ENCODE data around the gene DPP4.

The DPP4 gene

GRCh38 chr2:162084536-162084935, 10.5 kb upstream of the DPP4 start:
- DNase-seq: no peak
- no peak overlapping the region for H2BK5ac ChIP-seq (ENCODE audit: low read depth, low read length, poor library complexity)
- H3K79me2 ChIP-seq (ENCODE audit: control insufficient read depth, insufficient read depth, low read length, poor library complexity): no peaks in the 10 kb centered on the region
- H2BK120ac ChIP-seq (ENCODE audit: insufficient read depth, low read length, poor library complexity): no peak overlapping the region
- H3K4me1 ChIP-seq (ENCODE audit: control insufficient read depth in 1 of 2, insufficient read depth in 2 of 2, low read length in 2 of 2): peaks cover 0 to 4% of the 10 kb centered on the region in 2 experiments
- H2BK12ac ChIP-seq (ENCODE audit: low read length): no peak overlapping the region
- no peak overlapping the region for H3K4me3 ChIP-seq (ENCODE audit: low read depth, low read length)
- no CpG with 5 or more reads among the region's 2 CpGs for WGBS (ENCODE audit: extremely low coverage, insufficient coverage, insufficient read length)
- no peak overlapping the region for H3K9ac ChIP-seq (ENCODE audit: low read length)
- no peak overlapping the region for H3K14ac ChIP-seq (ENCODE audit: low read length)
- no peak overlapping the region for H4K91ac ChIP-seq (ENCODE audit: low read depth, low read length)
- H3K4me2 ChIP-seq (ENCODE audit: low read length): no peak overlapping the region
- no peak overlapping the region for H4K8ac ChIP-seq (ENCODE audit: low read depth, low read length)
- H3K36me3 ChIP-seq (ENCODE audit: control insufficient read depth in 1 of 2, insufficient read depth in 2 of 2, low read length in 2 of 2): no peaks in the 10 kb centered on the region
- H3K4ac ChIP-seq (ENCODE audit: low read depth, low read length): no peak overlapping the region
- H3K79me1 ChIP-seq (ENCODE audit: low read length): no peaks in the 10 kb centered on the region
- H2AK5ac ChIP-seq (ENCODE audit: low read length): no peak overlapping the region
- H4K12ac ChIP-seq (ENCODE audit: low read depth, low read length): no peak overlapping the region
- H3K23ac ChIP-seq (ENCODE audit: low read length): no peak overlapping the region
- no peak overlapping the region for H3K27ac ChIP-seq (ENCODE audit: low read depth, low read length)
- H2AFZ ChIP-seq (ENCODE audit: insufficient read depth, low read length, poor library complexity): no peak overlapping the region
- H3K18ac ChIP-seq (ENCODE audit: low read length): no peak overlapping the region
- no peaks in the 10 kb centered on the region for H3K27me3 ChIP-seq (ENCODE audit: insufficient read depth, low read length)
- H3K9me3 ChIP-seq (ENCODE audit: insufficient read depth, low read depth, low read length): no peaks in the 10 kb centered on the region

GRCh38 chr2:162082681-162083080, 8.7 kb upstream of the DPP4 start:
- Histone ChIP-seq H3K18ac (ENCODE audit: low read length) (no peak overlapping the region), H2BK5ac (ENCODE audit: low read depth, low read length, poor library complexity) (no peak overlapping the region), H2BK120ac (ENCODE audit: insufficient read depth, low read length, poor library complexity) (no peak overlapping the region), H3K23ac (ENCODE audit: low read length) (no peak overlapping the region), H3K4me1 (ENCODE audit: control insufficient read depth in 1 of 2, insufficient read depth in 2 of 2, low read length in 2 of 2) (peaks cover 0 to 4% of the 10 kb centered on the region in 2 experiments), H2AFZ (ENCODE audit: insufficient read depth, low read length, poor library complexity) (no peak overlapping the region), H3K4me2 (ENCODE audit: low read length) (no peak overlapping the region), H3K4ac (ENCODE audit: low read depth, low read length) (no peak overlapping the region), H3K14ac (ENCODE audit: low read length) (no peak overlapping the region), H3K36me3 (ENCODE audit: control insufficient read depth in 1 of 2, insufficient read depth in 2 of 2, low read length in 2 of 2) (no peaks in the 10 kb centered on the region), H4K91ac (ENCODE audit: low read depth, low read length) (no peak overlapping the region), H4K8ac (ENCODE audit: low read depth, low read length) (no peak overlapping the region), H2AK5ac (ENCODE audit: low read length) (no peak overlapping the region), H3K9ac (ENCODE audit: low read length) (no peak overlapping the region), H3K4me3 (ENCODE audit: low read depth, low read length) (no peak overlapping the region), H3K79me2 (ENCODE audit: control insufficient read depth, insufficient read depth, low read length, poor library complexity) (no peaks in the 10 kb centered on the region), H2BK12ac (ENCODE audit: low read length) (no peak overlapping the region), H4K12ac (ENCODE audit: low read depth, low read length) (no peak overlapping the region), H3K27me3 (ENCODE audit: insufficient read depth, low read length) (no peaks in the 10 kb centered on the region), H3K27ac (ENCODE audit: low read depth, low read length) (no peak overlapping the region), H3K9me3 (ENCODE audit: insufficient read depth, low read depth, low read length) (peaks cover 3% of the 10 kb centered on the region), H3K79me1 (ENCODE audit: low read length) (no peaks in the 10 kb centered on the region)
- WGBS (ENCODE audit: extremely low coverage, insufficient coverage, insufficient read length): no CpG with 5 or more reads among the region's 3 CpGs
- DNase-seq: no peak

- DNase-seq: no peak
- Histone ChIP-seq H3K4me2 (ENCODE audit: low read length) (no peak overlapping the region), H3K36me3 (ENCODE audit: control insufficient read depth in 1 of 2, insufficient read depth in 2 of 2, low read length in 2 of 2) (peaks cover 0 to 2% of the 10 kb centered on the region in 2 experiments), H3K18ac (ENCODE audit: low read length) (no peak overlapping the region), H4K8ac (ENCODE audit: low read depth, low read length) (no peak overlapping the region), H3K4me3 (ENCODE audit: low read depth, low read length) (no peak overlapping the region), H2BK5ac (ENCODE audit: low read depth, low read length, poor library complexity) (no peak overlapping the region), H3K27ac (ENCODE audit: low read depth, low read length) (no peak overlapping the region), H3K23ac (ENCODE audit: low read length) (no peak overlapping the region), H3K9me3 (ENCODE audit: insufficient read depth, low read depth, low read length) (peaks cover 5% of the 10 kb centered on the region), H2BK120ac (ENCODE audit: insufficient read depth, low read length, poor library complexity) (no peak overlapping the region), H3K4me1 (ENCODE audit: control insufficient read depth in 1 of 2, insufficient read depth in 2 of 2, low read length in 2 of 2) (peaks cover 0 to 4% of the 10 kb centered on the region in 2 experiments), H3K14ac (ENCODE audit: low read length) (no peak overlapping the region), H3K79me1 (ENCODE audit: low read length) (no peaks in the 10 kb centered on the region), H3K79me2 (ENCODE audit: control insufficient read depth, insufficient read depth, low read length, poor library complexity) (no peaks in the 10 kb centered on the region), H2AK5ac (ENCODE audit: low read length) (no peak overlapping the region), H4K91ac (ENCODE audit: low read depth, low read length) (no peak overlapping the region), H4K12ac (ENCODE audit: low read depth, low read length) (no peak overlapping the region), H2AFZ (ENCODE audit: insufficient read depth, low read length, poor library complexity) (no peak overlapping the region), H3K27me3 (ENCODE audit: insufficient read depth, low read length) (no peaks in the 10 kb centered on the region), H2BK12ac (ENCODE audit: low read length) (no peak overlapping the region), H3K9ac (ENCODE audit: low read length) (no peak overlapping the region), H3K4ac (ENCODE audit: low read depth, low read length) (no peak overlapping the region)
- WGBS (ENCODE audit: extremely low coverage, insufficient coverage, insufficient read length): no CpG with 5 or more reads among the region's 1 CpG
These were observed 8.0 kb upstream of the DPP4 start for GRCh38 chr2:162082036-162082435.

GRCh38 chr2:162079514-162079913, 5.5 kb upstream of the DPP4 start:
- Histone ChIP-seq H4K91ac (ENCODE audit: low read depth, low read length) (no peak overlapping the region), H2BK12ac (ENCODE audit: low read length) (no peak overlapping the region), H2AFZ (ENCODE audit: insufficient read depth, low read length, poor library complexity) (no peak overlapping the region), H4K12ac (ENCODE audit: low read depth, low read length) (no peak overlapping the region), H3K27me3 (ENCODE audit: insufficient read depth, low read length) (no peaks in the 10 kb centered on the region), H3K23ac (ENCODE audit: low read length) (no peak overlapping the region), H3K14ac (ENCODE audit: low read length) (no peak overlapping the region), H2BK5ac (ENCODE audit: low read depth, low read length, poor library complexity) (no peak overlapping the region), H2BK120ac (ENCODE audit: insufficient read depth, low read length, poor library complexity) (no peak overlapping the region), H3K79me1 (ENCODE audit: low read length) (no peaks in the 10 kb centered on the region), H3K4me2 (ENCODE audit: low read length) (no peak overlapping the region), H3K4me3 (ENCODE audit: low read depth, low read length) (no peak overlapping the region), H3K36me3 (ENCODE audit: control insufficient read depth in 1 of 2, insufficient read depth in 2 of 2, low read length in 2 of 2) (peaks cover 0 to 2% of the 10 kb centered on the region in 2 experiments), H3K4me1 (ENCODE audit: control insufficient read depth in 1 of 2, insufficient read depth in 2 of 2, low read length in 2 of 2) (peaks cover 3 to 4% of the 10 kb centered on the region in 2 experiments), H3K4ac (ENCODE audit: low read depth, low read length) (no peak overlapping the region), H3K27ac (ENCODE audit: low read depth, low read length) (no peak overlapping the region), H4K8ac (ENCODE audit: low read depth, low read length) (no peak overlapping the region), H3K18ac (ENCODE audit: low read length) (no peak overlapping the region), H3K9ac (ENCODE audit: low read length) (no peak overlapping the region), H3K9me3 (ENCODE audit: insufficient read depth, low read depth, low read length) (peaks cover 5% of the 10 kb centered on the region), H3K79me2 (ENCODE audit: control insufficient read depth, insufficient read depth, low read length, poor library complexity) (no peaks in the 10 kb centered on the region), H2AK5ac (ENCODE audit: low read length) (no peak overlapping the region)
- no CpG with 5 or more reads among the region's 2 CpGs for WGBS (ENCODE audit: extremely low coverage, insufficient coverage, insufficient read length)
- no peak for DNase-seq
